ENCODE measurements around the gene FNIP2. TPM values are rescaled to one million over a fixed set of nuclear protein-coding genes. Genes with fewer than 3 reads are reported as not detected.

The FNIP2 gene
- polyA plus RNA-seq, 1 of the 3 experiments (the other 2 are of a cell fraction), result 0.97 TPM

- peaks cover 2% of the 10 kb centered on the region for H3F3A ChIP-seq (replicated peaks; ENCODE audit: insufficient read depth)
- no peak overlapping the region for H2AFZ ChIP-seq (ENCODE audit: low read depth)
- no peaks in the 10 kb centered on the region for H3K36me3 ChIP-seq (replicated peaks in 1 of 2; ENCODE audit: control insufficient read depth in 1 of 2, insufficient read depth in 2 of 2, low read length in 1 of 2)
- POLR2A ChIA-PET, result no interaction called here
- no peak overlapping the region for H3K27ac ChIP-seq (ENCODE audit: low read depth in 2 of 2, low read length in 1 of 2)
- peaks cover 61% of the 10 kb centered on the region for H3K79me2 ChIP-seq (ENCODE audit: insufficient read depth)
- no peaks in the 10 kb centered on the region for H4K20me1 ChIP-seq (ENCODE audit: insufficient read depth)
- no peaks in the 10 kb centered on the region for H3K9me3 ChIP-seq
- CTCF ChIA-PET, result no interaction called here
- TF ChIP-seq POLR2AphosphoS5 (IDR thresholded peaks at IDR 0.05; ENCODE audit: low read depth, low read length), result no peak
- H3K27me3 ChIP-seq (ENCODE audit: insufficient read depth), result no peaks in the 10 kb centered on the region
- H3K4me1 ChIP-seq (ENCODE audit: control insufficient read depth in 1 of 2, insufficient read depth in 2 of 2, low read depth in 1 of 2, low read length in 1 of 2), result peaks cover 10 to 15% of the 10 kb centered on the region in 2 experiments; a peak in 3 of 4 replicates
- 95% methylated on average over 8 of the region's 8 CpGs for WGBS (ENCODE audit: low lambda C conversion rate)
- no peak overlapping the region for H3K9ac ChIP-seq
- H3K9me2 ChIP-seq, result no peaks in the 10 kb centered on the region
- no peak for DNase-seq
- H3K4me2 ChIP-seq, result no peak overlapping the region
- no peak overlapping the region for H3K4me3 ChIP-seq (ENCODE audit: low read depth in 2 of 2, low read length in 1 of 2)
Observed at GRCh38 chr4:158789853-158790252, 21.0 kb downstream of the FNIP2 start.

- CTCF ChIA-PET, result interaction anchor here (1.4 kb wide), 1 partner anchor 410 kb away, joined by 3 read pairs; no protein-coding TSS in a partner anchor
- WGBS (ENCODE audit: low lambda C conversion rate), result 73% methylated on average over 1 of the region's 1 CpG
- Histone ChIP-seq H3F3A (replicated peaks; ENCODE audit: insufficient read depth) (peaks cover 4% of the 10 kb centered on the region), H3K9me3 (no peaks in the 10 kb centered on the region), H4K20me1 (ENCODE audit: insufficient read depth) (no peaks in the 10 kb centered on the region), H3K36me3 (replicated peaks in 1 of 2; ENCODE audit: control insufficient read depth in 1 of 2, insufficient read depth in 2 of 2, low read length in 1 of 2) (no peaks in the 10 kb centered on the region), H3K9me2 (no peaks in the 10 kb centered on the region), H2AFZ (ENCODE audit: low read depth) (no peak overlapping the region), H3K4me1 (ENCODE audit: control insufficient read depth in 1 of 2, insufficient read depth in 2 of 2, low read depth in 1 of 2, low read length in 1 of 2) (peaks cover 0 to 3% of the 10 kb centered on the region in 2 experiments; a peak in 1 of 4 replicates), H3K4me3 (ENCODE audit: low read depth in 2 of 2, low read length in 1 of 2) (no peak overlapping the region), H3K79me2 (ENCODE audit: insufficient read depth) (peaks cover 41% of the 10 kb centered on the region), H3K4me2 (no peak overlapping the region), H3K9ac (no peak overlapping the region), H3K27me3 (ENCODE audit: insufficient read depth) (no peaks in the 10 kb centered on the region), H3K27ac (ENCODE audit: low read depth in 2 of 2, low read length in 1 of 2) (no peak overlapping the region)
- TF ChIP-seq ZBTB33 (IDR thresholded peaks at IDR 0.05; ENCODE audit: borderline replicate concordance, low read depth) (no peak), EZH2phosphoT487 (IDR thresholded peaks at IDR 0.05; ENCODE audit: borderline replicate concordance, low read depth) (no peak), TCF12 (IDR thresholded peaks at IDR 0.05) (no peak), TAF1 (IDR thresholded peaks at IDR 0.05; ENCODE audit: borderline replicate concordance, low read depth, low read length) (no peak), GABPA (IDR thresholded peaks at IDR 0.05; ENCODE audit: low read depth) (no peak), REST (IDR thresholded peaks at IDR 0.05; ENCODE audit: low read depth, low read length) (no peak), PBX3 (IDR thresholded peaks at IDR 0.05) (no peak), FOXM1 (IDR thresholded peaks at IDR 0.05; ENCODE audit: low read depth) (no peak), USF2 (IDR thresholded peaks at IDR 0.05; ENCODE audit: borderline replicate concordance, low read depth, low read length) (no peak), NRF1 (IDR thresholded peaks at IDR 0.05; ENCODE audit: low read depth, low read length) (no peak), EP300 (IDR thresholded peaks at IDR 0.05; ENCODE audit: borderline replicate concordance in 1 of 2, low read depth in 1 of 2, low read length in 1 of 2) (no peak), SMC3 (IDR thresholded peaks at IDR 0.05; ENCODE audit: low read depth, low read length) (no peak), ELF1 (IDR thresholded peaks at IDR 0.05) (no peak), GATA2 (CRISPR knock-in tag; IDR thresholded peaks at IDR 0.05) (no peak), FOXJ3 (CRISPR knock-in tag; IDR thresholded peaks at IDR 0.05) (no peak), NFIC (IDR thresholded peaks at IDR 0.05; ENCODE audit: borderline replicate concordance) (no peak), MEF2A (IDR thresholded peaks at IDR 0.05; ENCODE audit: borderline replicate concordance, low read depth) (no peak), RAD21 (IDR thresholded peaks at IDR 0.05; ENCODE audit: low read length) (no peak), USF1 (IDR thresholded peaks at IDR 0.05; ENCODE audit: borderline replicate concordance, low read depth) (no peak)
- POLR2A ChIA-PET, result no interaction called here
- DNase-seq, result no peak
Observed at GRCh38 chr4:158793021-158793420, 24.2 kb downstream of the FNIP2 start.

Measured in SK-N-SH (cell line).